Panc1 (cell line): Measurements from ENCODE around the gene ARRDC5.

ENCODE experiments used
- CTCF ChIP-seq: fragments of 450-650 bp; IDR thresholded peaks from 2 replicates; pipeline ENCODE4 v1.5.1; 2017; ENCODE audit warnings: mild to moderate bottlenecking
- POLR2AphosphoS5 ChIP-seq: IDR thresholded peaks from 2 replicates; pipeline ENCODE4 v1.6.1; 2012; ENCODE audit warnings: mild to moderate bottlenecking, low read depth, low read length, moderate library complexity
- SIN3A ChIP-seq: IDR thresholded peaks from 2 replicates; pipeline ENCODE4 v1.6.1; 2012; ENCODE audit warnings: low read depth, mild to moderate bottlenecking, low read length, moderate library complexity, borderline replicate concordance; ENCODE audit not compliant: insufficient read depth
- TCF7L2 ChIP-seq: IDR thresholded peaks from 2 replicates; pipeline ENCODE4 v1.6.1; 2011; ENCODE audit warnings: mild to moderate bottlenecking, low read depth, low read length, inconsistent platforms
- TF ChIP-seq, protein P1 (sequence below), 2 experiments: IDR thresholded peaks; 2 replicates each; pipeline ENCODE4 v1.6.1; 2011 to 2012; ENCODE audit warnings: low read depth in 2 of 2, control low read depth in 1 of 2, low read length in 1 of 2, mild to moderate bottlenecking in 1 of 2, moderate library complexity in 1 of 2; ENCODE audit not compliant: insufficient read depth in 1 of 2

GRCh38 chr19:4911786-4912672, 9.3 kb upstream of the ARRDC5 start:
- TF ChIP-seq CTCF, result peak; percentile 77; the same call in 1 of the 2 replicates
- TF ChIP-seq POLR2AphosphoS5, result peak; percentile 44; the same call in 1 of the 2 replicates
- TF ChIP-seq, protein P1, sequence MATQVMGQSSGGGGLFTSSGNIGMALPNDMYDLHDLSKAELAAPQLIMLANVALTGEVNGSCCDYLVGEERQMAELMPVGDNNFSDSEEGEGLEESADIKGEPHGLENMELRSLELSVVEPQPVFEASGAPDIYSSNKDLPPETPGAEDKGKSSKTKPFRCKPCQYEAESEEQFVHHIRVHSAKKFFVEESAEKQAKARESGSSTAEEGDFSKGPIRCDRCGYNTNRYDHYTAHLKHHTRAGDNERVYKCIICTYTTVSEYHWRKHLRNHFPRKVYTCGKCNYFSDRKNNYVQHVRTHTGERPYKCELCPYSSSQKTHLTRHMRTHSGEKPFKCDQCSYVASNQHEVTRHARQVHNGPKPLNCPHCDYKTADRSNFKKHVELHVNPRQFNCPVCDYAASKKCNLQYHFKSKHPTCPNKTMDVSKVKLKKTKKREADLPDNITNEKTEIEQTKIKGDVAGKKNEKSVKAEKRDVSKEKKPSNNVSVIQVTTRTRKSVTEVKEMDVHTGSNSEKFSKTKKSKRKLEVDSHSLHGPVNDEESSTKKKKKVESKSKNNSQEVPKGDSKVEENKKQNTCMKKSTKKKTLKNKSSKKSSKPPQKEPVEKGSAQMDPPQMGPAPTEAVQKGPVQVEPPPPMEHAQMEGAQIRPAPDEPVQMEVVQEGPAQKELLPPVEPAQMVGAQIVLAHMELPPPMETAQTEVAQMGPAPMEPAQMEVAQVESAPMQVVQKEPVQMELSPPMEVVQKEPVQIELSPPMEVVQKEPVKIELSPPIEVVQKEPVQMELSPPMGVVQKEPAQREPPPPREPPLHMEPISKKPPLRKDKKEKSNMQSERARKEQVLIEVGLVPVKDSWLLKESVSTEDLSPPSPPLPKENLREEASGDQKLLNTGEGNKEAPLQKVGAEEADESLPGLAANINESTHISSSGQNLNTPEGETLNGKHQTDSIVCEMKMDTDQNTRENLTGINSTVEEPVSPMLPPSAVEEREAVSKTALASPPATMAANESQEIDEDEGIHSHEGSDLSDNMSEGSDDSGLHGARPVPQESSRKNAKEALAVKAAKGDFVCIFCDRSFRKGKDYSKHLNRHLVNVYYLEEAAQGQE (IDR thresholded peaks at IDR 0.05; ENCODE audit: insufficient read depth in 1 of 2, low read depth in 2 of 2, low read length in 1 of 2), result no peak
- TF ChIP-seq SIN3A, result no peak
- TF ChIP-seq TCF7L2, result no peak
